DND-41 (cell line): ENCODE data around the gene CLCN3.

Source experiments
- CTCF ChIP-seq: IDR thresholded peaks from 2 replicates; pipeline ENCODE4 v1.5.1; 2012; ENCODE audit warnings: borderline replicate concordance, low read length, moderate library complexity, mild to moderate bottlenecking; ENCODE audit not compliant: poor library complexity, severe bottlenecking; ENCODE audit errors: extremely low read depth
- EZH2 ChIP-seq: IDR thresholded peaks from 3 replicates; pipeline ENCODE4 v1.6.1; 2012; ENCODE audit warnings: borderline replicate concordance, low read depth, mild to moderate bottlenecking, moderate library complexity, low read length, inconsistent platforms; ENCODE audit not compliant: severe bottlenecking

- TF ChIP-seq CTCF (no peak), EZH2 (no peak)
Observed at GRCh38 chr4:169571435-169571834, 48.9 kb upstream of the CLCN3 start.
